NCI-H510A (cell line): ENCODE measurements around the gene TXNDC2.

ENCODE experiments used
- DNase-seq: peaks from one replicate; lab custom pipeline; 2025; lab: John Stamatoyannopoulos, UW

Gene TXNDC2

DNA sequence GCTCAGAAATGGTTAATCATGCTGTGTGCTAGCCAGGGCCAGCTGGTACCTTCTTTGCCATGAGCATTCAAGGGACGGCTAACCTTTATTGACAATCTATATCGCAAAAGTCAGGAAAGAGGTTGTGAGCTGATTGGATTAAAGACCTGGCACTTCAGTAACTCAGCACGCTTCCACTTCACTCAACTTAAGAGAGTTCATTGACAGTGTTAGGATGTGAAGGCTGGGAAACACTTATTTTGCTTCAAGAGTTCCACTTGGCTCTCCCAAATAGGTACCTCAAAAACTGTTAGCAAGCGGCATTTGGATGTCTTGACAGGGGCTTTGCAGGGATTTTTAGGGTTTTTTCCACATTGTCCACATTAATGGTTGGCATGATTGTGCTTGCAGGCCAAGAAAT, 25.1 kb upstream of the TXNDC2 start:
- DNase-seq, result no peak

DNA sequence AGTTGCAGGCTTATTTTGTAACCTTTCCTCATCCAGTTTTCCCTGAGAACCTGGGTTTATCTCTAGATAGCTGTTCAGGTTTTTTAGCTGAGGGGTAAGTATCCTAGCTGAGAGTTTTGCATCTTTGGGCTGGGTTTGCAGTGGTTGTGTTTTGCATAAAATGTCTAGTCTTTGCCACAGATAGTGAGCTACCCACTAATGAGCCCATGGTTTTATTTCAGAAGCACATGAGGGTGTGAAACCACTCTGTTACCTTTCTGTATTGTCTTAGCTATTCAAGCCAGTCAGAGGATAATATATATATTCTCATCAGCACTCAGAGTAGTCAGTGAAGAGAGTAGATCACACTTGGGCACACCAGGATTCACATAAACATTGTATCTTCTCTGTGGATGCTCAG, 24.6 kb upstream of the TXNDC2 start:
- no peak for DNase-seq

DNA sequence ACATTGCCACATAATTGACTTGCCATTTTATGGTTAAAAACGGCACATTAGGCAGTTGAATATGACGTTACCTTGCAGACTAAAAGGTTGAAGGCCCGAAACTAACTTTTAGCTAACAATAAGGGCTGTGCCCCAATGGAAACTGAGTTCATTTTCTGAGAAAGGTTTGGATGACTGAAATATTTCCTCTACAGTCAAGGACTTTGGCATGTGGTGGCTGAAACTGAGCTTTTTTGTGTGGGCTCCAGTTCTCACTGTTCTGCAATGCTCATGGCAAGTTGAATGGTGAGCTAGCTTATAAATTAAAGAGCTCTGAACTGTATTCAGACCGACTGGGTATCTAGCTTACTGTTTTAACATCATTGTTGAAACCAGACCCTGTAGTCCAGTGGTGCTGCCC, 23.8 kb upstream of the TXNDC2 start:
- DNase-seq, result no peak

DNA sequence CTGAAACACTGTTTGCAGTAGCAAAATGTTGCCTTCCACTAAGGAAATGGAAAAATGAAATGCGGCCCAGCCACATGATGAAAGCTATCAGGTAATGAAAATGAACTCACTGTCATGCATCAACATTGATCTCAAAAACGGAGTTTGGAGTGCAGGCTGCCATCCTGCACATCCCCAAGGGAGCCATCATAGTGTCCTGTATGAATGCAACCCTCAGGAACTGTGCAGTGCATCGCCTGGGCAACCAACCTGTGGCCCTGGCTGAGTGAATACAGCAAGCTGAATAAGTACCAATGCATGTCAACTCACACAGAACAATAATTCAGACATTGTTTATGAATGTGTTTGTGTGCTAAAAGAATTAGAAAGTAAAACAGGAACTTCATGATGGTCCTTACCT, 23.1 kb upstream of the TXNDC2 start:
- DNase-seq, result no peak

DNA sequence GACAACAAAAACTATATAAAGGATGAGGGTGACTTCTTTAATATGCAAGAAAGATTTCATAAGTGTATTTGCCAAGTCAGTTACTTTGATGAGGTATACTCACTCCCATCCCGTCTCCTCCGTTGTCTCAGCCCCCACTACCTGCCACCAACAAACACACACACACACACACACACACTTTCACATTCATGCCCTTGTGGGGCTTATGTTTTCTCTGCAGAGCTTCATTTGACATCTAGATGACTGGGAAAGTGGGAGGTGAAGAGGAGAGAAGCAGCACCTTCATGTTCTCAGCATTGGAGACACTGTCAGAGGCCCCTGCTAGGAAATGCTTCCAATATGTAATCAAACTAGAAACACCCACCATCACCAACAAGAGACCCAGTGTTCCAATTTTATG, 22.5 kb upstream of the TXNDC2 start:
- DNase-seq, result no peak

DNA sequence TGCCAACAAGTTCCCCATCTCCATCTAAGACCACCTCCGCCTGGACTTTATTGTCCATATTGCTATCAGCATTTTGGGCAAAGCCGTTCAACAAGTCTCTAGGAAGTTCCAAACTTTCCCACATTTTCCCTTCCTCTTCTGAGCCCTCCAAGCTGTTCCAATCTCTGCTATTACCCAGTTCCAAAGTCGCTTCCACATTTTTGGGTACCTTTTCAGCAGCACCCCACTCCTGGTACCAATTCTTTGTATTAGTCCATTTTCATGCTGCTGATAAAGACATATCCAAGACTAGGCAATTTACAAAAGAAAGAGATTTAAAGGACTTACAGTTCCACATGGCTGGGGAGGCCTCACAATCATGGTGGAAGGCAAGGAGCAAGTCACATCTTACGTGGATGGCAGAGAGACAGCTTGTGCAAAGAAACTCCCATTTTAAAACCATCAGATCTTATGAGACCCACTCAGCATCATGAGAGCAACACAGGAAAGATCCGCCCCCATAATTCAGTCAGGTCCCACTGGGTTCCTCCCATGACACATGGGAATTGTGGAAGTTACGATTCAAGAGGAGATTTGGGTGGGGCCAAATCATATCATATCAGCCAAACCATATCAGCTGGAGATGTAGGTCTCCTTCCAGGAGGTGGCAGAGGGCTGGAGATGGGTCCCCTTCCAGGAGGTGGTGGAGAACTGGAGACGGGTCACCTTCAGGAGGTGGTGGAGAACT, 19.8 kb upstream of the TXNDC2 start:
- no peak for DNase-seq

DNA sequence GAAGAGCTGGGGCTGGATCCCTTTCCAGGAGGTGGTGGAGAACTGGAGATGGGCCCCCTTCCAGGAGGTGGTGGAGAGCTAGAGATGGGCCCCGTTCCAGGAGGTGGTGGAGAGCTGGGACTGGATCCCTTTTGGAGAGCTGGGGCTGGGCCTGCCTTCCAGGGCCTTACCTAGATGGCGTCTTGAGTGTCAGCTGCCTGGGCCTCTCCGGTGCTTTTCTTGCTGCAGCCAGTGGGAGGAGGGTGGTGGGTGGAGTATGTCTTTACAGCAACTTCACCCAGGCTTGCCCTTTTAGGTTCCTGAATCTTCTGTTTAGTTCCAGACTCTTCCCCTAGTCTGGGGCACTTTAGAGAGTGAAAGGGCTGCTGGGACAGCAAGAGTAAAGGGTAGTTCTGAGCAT, 19.1 kb upstream of the TXNDC2 start:
- DNase-seq, result no peak

DNA sequence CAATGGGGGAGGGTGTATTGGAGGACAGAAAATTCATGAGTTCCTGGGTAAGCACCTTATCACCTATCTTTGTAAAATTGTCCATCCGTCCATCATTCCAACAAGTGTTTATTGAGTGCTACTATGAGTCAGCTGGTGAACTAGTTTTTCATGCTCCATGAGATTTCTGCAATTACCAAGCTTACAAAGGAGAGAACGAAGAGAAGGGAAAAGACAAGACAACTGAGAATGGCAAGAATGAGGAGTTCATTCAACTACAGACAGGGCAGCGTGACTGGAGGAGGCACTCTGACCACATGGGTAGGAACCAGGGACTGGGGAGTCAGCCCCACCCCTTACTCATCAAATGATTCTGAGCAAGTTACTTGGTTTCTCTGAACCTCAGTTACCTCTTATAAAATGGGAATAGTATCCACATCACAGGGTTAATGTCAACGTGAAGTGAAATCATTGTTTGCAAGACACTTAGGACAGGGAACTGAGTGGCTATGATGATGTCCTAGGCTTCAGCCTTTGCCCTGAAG, 18.6 kb upstream of the TXNDC2 start:
- no peak for DNase-seq

DNA sequence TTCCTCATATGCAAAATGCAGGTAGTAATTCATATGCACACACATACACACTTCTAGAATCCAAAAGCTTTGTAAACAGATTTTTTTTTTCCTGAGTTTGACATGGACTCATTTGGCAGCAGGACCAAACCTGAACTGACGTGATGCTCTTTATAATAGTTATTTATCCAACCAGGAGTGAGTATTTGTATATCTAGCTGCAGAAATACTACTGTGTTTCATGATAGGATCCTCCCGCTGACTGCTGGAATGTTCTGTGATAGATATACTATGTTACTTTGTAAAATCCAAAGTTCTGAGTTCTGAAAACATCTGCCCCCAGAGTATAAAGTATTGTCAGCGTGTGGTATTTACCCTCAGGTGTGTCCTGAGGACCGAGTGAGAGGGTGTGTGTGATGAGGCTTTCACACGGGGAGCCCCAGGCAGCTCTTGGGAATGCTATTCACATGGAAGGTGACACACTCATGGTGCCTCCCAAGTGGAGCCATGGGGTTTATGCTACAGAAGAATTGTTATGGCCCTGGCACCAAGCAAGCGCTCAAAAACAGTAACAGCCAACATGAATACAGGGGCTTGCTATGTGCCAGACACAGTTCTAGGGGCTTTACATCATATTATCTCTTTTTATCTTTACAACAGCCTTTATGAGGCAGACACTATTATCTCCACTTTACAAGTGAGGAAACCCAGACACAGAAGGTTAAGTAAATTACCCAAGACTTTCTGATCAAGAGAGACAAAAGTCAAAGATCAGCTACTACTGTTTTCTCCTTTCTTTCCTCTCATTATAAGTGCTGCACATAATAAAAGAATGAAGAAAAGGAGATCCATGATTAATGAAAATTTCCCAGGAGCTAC, 16.7 kb upstream of the TXNDC2 start:
- no peak for DNase-seq

DNA sequence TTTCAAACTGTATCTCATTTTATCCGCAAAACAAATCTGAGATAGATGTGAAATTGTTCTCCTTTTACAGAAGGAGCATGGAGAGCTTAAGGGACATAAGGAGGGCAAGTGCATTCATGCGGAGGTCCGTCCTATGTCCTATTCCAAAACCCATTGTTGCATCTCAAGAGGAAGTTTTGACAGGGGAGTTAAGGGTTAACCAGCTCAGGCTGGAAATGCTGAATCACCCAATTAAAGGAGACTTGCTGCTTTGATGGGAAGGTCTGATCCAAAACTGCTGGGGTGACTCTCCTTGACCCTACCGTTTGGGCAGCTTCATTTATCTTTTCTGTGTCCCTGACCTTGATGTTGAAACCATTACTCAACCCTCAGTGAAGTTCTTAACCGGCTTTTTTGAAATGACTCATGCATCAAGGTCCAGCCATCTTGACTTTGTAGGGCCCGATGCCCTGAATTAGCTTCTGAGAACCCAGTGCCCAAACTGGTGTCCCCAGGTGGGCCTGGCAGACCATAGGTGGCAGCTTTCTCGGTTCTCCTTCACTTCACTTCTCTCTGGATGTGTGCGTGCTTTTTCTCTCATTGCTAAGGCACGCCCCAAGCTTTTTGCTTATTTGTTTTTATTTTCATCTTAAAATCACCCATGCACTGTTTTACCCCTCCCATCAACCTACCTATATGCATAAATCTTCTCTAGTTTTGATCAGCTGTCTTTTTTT, 15.9 kb upstream of the TXNDC2 start:
- DNase-seq, result no peak

DNA sequence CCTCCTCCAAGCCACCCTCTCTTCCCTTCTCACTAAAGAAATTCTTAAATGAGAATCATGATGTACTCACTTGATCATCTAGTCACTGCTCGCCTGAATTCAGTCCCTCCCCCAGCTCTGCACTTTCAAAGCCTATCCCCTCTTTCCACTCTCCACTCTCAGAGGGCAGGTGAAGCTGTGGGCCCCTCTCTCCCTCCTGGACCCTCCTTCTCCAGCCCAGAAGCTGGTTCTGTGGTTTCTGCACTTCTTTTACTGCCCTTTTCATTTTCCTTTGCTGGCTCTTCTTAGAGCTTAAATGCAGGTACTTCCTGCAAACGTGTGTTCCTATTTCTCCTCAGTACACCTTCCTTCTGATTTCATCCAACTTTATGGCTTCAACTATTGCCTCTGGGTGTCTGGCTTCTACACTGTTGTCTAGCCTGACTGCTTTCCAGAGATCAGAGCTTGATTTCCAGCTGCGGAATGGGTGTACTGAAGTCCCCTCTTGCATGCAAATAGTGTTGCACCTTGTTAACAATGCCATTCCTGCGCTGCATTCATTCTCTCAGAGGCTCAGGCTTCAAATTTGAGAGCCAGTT, 15.3 kb upstream of the TXNDC2 start:
- no peak for DNase-seq

DNA sequence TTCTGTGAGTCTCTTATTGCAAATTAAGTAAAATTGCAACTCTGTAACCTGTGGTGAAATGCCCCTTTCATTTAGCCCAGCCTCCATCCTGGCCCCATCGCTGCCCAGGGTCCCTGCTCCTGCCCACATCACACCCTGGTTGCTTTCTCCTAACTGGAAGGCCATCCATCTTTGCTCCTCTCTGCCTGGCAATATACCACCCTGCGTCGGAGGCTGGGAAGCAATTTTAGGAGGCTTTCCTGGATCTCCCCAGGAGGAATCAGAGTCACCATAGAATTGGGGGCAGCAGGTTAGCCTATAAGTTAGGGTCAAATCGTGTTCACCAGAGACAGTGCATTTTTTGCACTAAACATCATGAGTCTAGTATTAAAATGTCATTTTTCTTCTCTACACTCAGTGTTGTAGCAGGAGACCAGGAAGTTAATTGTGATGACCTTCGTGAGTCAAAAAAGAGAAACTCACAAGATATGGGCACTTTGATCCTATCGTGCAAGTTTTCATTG, 14.5 kb upstream of the TXNDC2 start:
- no peak for DNase-seq

DNA sequence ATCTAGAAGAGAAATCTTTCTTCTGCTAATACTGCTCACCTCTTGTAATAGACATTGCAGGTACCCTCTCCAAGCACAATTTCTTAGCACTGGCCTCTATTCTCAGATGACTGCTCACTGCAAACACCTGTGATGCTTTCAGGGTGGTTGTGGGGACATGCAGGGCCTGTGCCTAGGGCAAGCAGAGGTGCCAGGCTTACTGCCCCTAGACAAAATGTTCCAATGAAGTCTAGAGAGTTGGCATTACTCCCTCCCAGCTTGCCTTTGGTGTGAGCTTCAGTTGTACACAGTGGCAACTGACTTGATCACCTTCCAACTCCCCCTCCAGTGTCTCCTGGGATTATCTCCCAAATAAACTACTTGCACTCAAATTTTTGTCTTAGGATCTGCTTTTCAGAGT, 12.9 kb upstream of the TXNDC2 start:
- DNase-seq, result no peak

DNA sequence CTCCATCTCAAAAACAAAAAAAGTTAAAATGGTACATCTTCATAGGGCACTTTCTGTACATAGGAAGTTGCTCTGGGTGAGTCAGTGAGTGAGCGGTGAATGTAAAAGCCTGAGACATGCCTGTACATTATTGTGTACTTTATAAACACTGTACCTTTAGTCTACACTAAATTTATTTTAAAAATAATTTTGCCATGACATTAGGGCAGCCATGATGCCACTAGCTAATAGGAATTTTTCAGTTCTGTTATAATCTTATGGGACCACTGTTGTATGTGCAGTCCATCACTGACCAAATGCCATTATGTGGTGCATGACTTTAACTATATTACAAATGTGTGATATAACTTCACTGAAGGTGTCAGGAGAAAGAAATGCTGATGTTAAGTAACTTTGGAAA, 11.0 kb upstream of the TXNDC2 start:
- DNase-seq, result no peak

DNA sequence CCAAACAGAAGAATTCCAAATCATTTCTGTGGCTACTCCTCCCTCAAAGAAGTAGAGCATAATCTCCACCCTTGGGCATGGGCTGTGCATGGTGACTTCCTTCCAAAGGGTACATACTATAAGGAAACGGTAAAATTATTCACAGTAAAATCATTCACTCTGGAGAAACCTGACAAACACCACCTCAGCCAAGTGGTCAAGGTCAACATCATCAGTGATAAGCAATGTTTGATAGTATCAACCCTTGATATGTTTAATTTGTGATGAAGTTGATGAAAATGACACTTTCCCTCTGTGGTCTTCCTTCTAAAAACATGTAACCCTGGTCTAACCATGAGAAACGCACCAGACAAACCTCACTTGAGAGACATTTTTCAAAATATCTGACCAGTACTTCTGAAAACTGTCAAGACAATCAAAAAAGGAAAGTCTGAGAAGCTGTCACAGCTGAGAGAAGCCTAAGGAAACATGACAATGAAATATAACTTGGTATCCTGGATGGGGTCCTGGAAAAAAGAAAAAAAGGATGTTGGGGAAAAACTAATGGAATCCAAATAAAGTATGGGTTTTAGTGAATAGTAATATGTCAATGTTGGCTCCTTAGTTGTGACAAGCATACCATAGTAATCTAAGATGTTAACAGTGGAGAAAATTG, 9.4 kb upstream of the TXNDC2 start:
- DNase-seq, result no peak

DNA sequence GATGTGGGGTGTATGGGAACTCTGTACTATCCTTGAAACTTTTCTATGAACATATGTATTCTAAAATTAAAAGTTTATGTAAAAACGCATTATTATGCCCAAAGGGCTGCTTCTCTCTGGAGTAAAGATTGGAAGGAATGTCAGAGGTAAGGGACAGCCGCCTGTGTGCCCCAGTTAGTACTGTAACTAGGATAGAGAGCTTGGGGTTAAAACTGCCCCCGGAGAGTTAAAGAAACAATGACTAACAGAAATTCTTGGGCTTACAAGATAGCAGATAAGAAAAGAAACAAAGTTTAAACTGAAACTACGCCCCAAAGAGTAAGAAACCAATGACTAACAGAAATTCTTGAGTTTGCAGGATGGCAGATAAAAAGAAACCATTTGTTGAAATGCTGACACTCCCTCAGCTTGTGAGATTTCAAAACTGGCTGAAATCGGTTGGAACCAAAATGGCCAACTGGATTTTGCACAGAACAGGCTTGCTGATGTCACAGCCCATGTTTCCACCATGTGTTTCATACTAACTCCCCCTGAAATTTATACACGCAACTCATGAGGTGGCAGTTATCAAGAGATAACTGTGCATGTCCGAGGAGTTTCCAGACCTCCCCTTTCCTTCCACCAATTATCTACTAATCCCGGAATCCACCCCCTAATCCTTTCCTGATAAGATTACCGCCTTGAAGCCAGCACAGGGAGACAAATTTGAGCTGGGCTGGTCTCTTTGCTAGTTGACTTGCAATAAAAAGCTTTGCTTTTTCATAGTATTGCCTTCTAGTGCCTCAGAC, 8.7 kb upstream of the TXNDC2 start:
- no peak for DNase-seq

DNA sequence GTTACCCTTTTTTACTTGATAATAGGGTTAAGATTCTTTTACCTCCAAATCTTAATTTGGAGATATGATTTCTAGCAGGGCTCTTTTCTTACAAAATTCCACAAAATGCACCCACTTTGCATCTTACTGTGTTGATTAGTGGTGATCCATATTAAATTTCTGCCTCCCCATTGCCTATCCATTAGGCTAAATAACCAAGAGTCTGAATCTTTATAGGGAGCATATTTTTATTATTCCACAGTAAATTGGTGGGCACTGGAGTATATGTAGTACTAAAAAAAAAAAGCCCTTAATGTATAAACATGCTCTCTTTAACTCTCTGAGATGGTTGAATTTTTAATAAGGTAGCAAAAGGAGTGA, 8.1 kb upstream of the TXNDC2 start:
- no peak for DNase-seq

DNA sequence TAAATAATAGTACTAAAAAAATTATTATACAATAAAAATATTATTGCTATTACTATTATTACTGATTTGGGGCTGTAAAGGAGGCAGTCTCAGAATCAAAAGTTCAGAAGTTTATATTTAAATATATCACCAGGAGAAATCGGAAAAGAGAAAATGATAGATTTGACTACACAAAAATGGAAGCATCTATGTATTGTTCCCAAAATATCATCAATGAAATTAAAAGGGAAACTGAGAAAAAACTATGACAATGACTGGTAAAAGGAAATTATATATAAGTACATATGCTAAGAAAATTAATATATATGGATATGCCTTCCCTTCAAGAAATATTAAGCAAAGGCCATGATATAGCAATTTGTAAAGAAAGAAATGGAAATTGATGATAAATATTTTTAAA, 7.7 kb upstream of the TXNDC2 start:
- no peak for DNase-seq

DNA sequence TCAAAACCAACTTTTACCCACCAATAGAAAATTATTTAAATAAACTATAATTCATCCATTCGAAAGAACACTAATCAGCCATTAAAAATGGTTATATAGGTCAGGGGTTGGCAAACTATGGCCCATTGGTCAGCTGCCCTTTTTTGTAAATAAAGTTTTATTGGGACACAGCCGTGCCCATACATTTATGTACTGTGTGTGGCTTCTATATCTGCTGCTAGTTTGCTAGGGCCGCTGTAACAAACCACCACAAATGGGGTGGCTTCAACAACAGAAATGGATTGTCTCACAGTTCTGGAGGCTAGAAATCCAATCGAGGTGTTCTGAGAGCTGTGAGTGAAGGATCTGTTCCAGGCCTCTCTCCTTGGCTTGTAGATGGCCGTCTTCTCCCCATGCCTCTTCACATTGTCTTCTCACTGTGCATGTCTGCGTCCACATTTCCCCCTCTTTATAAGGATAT, 7.0 kb upstream of the TXNDC2 start:
- no peak for DNase-seq

DNA sequence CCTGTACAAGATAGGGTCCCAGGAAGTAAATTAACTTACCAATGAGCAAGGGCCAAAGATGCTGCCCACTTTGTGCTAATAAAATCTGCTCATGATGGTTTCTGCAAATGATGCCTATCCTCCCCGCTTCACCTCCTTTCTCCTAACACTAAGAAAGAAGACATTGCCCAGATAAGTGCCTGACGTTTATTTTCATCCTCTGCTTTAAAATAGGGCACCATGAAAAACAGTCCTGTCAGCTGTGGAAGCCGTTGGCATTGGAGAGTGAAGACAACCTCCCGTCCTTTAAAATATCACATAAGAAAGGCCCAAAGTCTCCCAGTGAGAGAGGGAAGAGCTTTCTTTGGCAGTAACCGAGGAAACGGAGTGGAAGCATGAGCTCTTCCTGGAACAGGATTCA, 1.7 kb upstream of the TXNDC2 start:
- no peak for DNase-seq
